ENCODE results near the gene CD6.

CD6 gene, protein sequence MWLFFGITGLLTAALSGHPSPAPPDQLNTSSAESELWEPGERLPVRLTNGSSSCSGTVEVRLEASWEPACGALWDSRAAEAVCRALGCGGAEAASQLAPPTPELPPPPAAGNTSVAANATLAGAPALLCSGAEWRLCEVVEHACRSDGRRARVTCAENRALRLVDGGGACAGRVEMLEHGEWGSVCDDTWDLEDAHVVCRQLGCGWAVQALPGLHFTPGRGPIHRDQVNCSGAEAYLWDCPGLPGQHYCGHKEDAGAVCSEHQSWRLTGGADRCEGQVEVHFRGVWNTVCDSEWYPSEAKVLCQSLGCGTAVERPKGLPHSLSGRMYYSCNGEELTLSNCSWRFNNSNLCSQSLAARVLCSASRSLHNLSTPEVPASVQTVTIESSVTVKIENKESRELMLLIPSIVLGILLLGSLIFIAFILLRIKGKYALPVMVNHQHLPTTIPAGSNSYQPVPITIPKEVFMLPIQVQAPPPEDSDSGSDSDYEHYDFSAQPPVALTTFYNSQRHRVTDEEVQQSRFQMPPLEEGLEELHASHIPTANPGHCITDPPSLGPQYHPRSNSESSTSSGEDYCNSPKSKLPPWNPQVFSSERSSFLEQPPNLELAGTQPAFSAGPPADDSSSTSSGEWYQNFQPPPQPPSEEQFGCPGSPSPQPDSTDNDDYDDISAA

DNA sequence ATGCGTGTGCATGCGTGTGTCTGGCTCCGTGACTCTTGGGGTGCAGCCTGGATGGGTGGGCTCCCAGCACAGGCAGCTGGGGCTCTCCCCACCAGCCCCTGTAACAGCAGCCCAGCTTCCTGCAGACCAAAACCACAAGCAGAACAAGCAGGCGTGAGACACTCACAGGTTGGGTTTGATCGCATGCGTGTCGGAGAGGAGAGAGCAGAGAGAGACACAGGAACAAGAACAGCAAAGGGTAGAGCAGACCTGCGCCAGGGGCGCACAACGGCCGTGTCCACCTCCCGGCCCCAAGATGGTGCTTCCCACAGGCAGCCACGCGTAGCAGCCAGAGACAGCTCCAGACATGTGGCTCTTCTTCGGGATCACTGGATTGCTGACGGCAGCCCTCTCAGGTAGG, at the start of gene CD6:
Gene CD6 (plus strand): TSS at position 161 of the 400 bp plus-strand sequence. CDS start 186 bp downstream, at position 347.
- DNase-seq (ENCODE audit: low read depth) = no peak

DNA sequence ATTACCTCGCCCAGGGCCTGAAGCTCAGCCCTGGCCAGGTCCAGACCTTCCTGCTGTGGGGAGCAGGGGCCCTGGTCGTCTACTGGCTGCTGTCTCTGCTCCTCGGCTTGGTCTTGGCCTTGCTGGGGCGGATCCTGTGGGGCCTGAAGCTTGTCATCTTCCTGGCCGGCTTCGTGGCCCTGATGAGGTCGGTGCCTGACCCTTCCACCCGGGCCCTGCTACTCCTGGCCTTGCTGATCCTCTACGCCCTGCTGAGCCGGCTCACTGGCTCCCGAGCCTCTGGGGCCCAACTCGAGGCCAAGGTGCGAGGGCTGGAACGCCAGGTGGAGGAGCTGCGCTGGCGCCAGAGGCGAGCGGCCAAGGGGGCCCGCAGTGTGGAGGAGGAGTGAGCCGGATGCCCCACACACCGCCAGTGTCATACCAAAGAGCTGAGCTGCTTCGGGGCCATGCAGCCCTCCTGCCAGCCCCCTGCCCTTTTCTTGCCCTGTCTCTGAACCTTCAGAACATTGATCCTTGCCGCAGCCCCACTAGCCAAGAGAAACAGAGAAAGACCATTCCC, 49.6 kb upstream of the CD6 start:
- DNase-seq (ENCODE audit: low read depth) = no peak

DNA sequence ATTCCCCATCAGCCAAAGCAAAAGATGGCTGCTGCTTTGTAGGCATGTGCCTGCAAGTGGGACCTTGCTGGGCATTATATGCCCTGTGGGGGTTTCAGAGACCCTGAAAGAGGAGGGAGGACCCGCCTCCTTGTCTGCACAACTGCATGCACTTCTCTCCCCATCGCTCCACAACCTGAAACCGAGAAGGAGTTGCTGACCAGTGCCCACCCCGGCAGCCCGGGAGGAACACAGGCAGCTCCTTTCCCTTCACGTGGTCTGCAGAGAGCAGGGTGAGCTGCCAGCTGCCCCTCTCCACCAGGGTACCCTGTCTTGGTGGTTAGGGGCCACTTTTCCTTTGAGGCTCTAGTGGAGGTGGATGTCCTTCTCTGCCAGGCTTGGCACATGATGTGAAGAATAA, 48.6 kb upstream of the CD6 start:
- no peak for DNase-seq (ENCODE audit: low read depth)

DNA sequence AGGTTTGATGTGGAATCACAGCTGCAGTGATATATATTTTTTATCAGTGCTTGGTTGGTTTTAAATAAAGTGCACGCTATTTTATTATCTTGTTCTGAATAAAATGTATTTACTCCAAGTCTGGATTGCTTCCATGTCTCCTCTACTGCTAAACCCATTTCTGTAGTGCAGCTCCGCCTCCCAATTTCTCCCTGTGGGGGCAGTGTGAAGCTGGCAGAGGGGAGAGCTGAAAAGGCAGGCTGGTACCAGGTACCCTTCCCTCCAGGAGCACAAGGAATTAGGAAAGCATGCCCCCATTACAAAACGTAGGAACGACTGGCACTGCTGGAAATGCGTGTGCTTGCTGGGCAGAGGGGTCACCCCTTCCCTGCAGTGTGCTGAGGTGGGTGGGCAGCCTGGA, 48.2 kb upstream of the CD6 start:
- DNase-seq (ENCODE audit: low read depth) = no peak

DNA sequence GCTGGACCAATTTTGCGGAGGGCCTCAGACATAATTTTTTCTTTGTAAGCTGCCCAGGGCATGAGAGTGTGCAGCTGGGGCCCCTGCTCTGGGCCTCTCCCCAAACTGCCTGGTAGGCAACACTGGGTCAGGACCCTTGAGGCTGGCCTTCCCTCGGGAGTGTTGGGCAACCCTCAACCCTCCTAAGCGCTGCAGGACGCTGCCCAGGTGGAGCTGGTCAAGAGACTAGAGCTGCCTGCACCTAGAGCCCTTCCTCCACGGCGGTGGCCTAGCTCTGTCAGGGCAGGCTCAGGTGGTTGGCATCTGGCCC, 47.7 kb upstream of the CD6 start:
- no peak for DNase-seq (ENCODE audit: low read depth)

DNA sequence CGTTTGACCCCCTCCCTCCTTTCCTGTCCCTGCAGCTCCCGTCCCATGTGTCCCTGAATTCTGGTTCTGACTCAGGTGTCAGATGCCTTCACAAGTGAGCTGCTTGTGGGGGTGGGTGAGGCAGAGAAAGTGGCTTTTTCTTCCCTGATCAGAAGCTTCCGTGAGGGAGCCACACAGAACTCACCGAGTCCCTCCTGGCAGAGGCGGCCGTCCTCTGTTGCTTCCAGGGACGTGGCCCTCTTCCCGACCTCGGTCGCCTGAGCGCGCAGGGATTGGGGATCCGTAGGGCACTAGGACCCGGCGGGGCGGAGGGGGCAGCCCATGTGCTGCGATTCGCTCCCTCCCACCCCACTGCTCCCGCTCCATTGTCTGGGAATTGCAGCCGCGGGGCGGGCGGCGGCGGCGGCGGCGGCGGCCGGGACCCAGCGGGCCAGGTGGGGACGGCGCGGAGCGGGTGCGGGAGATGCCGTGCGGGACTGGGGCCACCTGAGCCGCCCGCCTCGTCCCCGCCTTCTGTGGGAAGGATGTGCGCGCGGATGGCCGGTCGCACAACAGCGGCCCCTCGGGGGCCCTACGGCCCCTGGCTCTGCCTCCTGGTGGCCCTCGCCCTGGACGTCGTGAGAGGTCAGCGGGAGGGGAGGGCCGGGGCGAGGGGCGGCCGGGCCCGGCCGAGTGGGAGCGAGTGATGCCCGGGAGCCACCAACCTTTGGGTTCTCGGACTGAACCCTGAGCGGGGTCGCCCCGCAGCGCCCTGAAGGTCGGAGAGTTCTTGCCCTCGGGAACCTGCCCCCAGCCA, 47.2 kb upstream of the CD6 start, which contains the start of gene TMEM132A:
Gene TMEM132A (plus strand): TSS at position 351 of the 796 bp plus-strand sequence. CDS start 174 bp downstream, at position 525.
- no peak for DNase-seq (ENCODE audit: low read depth)

DNA sequence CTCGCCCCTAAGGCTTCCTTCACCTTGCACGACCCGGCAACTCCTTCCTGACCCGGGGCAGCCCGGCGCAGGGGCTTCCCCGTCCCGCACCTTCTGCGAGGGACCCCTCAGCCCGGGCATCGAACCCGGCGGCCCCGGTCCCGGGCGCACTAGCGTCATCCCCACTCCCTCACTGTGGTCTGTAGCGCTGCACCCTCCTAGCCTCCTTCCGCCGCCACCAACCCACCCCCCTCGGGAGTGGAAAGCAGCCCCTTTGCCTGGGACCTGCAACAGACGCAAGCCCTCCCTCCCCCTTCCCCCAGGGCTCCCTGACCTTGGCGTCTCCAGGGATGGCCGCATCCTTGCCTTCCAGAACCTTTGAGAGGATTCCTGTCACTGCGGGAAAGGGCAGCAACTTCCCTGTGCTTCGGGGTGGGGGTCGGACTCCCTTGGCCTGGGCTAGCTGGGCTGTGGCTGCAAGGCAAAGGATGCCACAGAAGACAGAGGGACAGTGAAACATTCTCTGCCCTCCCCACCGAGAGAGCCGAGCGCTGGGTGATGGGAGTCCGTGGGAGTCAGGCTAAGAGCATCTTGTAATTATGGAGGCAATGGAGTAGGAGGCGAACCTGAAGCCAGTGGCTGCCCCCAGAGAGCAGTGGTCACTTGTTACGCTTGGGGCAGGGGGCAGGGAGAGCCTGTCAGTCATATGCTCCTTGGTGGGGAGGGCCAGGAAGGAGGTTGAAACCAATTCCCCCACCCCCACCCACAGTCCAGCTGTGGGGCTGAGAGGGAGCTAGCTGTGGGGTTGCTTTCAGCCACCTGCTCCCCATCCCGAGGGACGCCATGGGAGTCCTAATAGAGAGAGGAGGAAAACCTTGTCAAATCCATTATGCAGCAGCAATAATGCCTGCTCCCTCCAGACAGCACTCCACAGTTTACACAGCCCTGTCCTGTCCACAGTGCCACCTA, 46.3 kb upstream of the CD6 start:
- DNase-seq (ENCODE audit: low read depth) = no peak

DNA sequence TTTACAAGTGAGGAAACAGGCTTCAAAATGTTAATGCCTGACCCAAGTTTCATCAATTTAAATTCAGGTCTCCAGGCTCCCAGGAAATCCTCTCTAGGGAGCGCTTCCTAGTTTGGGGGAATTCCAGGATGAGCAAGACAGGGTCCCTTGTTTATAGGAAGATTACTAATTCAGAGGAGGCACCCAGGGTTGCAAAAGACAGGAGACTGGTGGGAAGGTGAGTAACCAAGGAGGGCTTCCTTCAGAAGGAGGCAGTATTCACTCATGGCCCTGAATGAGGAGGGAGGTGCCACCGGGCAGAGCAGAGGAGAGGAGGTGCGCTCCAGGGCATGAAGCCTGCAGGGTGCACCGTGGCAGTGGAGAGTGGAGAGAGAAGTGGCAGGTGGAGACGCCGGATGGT, 45.6 kb upstream of the CD6 start:
- DNase-seq (ENCODE audit: low read depth) = no peak

DNA sequence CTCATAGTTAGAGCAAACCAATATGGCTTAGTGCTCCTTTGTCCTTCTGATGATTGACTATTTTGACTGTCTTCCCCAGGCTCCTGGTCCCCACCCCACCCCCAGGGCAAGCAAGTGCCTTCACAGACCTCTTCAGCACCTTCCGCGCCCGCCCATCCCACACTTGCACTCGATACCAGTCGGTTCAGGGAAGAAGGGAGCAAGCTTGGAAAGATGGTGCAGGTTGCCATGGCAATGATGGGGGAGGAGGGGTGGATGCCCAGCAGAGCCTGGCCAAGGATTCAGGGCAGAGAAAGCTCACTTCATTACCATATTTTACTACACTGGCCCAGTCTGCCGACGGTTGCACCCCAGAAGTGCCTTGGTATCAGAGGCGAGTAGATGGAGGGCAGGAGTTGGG, 45.0 kb upstream of the CD6 start:
- no peak for DNase-seq (ENCODE audit: low read depth)

DNA sequence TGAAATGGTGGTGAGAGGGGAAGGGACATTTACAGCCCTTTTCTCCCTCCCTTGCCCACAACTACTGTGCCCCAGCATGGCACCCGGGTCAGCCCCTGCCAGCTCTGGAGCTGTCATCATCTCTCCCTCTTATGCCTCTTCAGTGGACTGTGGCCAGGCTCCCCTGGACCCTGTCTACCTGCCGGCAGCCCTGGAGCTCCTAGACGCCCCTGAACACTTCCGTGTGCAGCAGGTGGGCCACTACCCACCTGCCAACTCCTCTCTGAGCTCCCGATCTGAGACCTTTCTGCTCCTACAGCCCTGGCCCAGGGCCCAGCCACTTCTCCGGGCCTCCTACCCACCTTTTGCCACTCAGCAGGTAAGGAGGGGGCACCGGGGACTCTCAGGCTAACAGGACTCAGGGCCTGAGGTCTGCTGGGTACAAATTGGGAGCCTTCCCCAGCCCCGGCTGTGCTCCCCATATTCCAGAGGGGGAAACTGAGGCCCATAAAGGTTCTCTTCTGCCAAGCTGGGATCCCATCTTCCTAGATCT, 44.4 kb upstream of the CD6 start:
- no peak for DNase-seq (ENCODE audit: low read depth)

DNA sequence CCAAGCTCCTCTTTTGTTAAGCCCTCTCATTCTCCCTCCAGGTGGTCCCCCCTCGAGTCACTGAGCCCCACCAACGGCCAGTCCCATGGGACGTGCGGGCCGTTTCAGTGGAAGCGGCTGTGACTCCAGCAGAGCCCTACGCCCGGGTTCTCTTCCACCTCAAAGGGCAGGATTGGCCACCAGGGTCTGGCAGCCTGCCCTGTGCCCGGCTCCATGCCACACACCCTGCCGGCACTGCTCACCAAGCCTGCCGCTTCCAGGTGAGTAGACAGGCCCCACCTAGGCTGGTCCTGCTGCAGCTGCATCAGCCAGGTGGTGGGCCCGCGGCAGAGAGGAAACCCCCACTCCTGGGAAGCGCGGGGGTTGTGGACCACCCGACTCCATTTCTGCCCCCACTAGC, 43.9 kb upstream of the CD6 start:
- no peak for DNase-seq (ENCODE audit: low read depth)

DNA sequence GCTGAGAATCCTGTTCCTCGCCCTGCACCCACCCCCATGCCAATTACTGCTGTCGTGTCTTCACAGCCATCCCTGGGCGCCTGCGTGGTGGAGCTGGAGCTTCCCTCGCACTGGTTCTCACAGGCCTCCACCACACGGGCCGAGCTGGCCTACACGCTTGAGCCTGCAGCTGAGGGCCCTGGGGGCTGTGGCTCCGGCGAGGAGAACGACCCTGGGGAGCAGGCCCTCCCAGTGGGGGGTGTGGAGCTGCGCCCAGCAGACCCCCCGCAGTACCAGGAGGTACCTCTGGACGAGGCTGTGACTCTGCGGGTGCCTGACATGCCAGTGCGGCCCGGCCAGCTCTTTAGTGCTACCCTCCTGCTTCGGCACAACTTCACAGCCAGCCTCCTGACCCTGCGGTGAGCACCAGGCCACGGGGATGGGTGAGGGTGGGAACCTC, 42.9 kb upstream of the CD6 start:
- DNase-seq (ENCODE audit: low read depth) = no peak

DNA sequence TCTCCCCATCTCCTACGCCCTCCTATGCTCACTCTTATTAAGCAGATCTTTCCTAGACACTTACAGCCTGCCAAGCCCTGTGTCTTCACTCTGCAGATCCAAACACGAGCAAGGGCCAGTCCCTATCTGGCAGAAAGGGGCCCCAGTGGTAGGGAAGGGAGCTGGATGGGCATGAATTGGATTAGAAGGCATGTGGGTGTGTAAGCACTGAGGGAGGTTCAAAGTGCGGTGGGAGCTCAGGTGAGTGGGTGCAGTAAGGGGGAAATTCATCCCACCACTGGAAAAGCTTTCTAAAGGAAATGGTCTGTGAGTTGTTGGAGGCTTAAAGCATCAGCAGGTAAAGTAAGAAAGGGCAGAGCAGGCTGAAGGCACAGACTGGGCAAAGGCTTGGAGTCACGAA, 41.7 kb upstream of the CD6 start:
- no peak for DNase-seq (ENCODE audit: low read depth)

DNA sequence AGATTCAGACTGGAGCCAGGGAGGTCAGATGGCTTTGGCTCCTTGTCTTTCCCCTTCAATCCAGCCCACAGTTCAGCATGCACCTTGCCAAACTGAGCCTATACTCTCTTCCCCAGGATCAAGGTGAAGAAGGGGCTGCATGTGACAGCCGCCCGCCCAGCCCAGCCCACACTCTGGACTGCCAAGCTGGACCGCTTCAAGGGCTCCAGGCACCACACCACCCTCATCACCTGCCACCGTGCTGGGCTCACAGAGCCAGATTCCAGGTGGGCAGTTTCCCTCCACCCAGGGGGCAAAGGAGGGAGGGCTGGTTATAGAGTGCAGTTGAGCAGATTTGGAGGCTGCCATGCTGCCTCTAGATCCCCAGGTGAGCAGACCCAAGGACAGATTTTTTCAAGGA, 41.1 kb upstream of the CD6 start:
- no peak for DNase-seq (ENCODE audit: low read depth)

DNA sequence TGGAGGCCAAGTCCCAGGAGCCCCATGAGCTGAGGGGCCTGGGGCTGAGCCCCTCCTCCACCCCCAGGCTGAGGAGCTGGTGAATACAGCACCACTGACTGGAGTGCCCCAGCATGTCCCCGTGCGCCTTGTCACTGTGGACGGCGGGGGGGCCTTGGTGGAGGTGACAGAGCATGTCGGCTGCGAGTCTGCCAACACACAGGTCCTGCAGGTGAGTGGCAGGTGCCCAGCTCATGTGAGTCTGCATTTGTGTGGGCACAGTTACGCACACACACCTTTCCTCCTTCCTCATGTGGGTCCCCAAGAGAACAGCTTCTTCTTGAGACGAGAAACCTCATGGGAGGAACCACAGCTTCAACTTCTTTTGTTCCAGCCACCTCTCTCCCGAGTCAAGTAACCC, 39.6 kb upstream of the CD6 start:
- DNase-seq (ENCODE audit: low read depth) = no peak

DNA sequence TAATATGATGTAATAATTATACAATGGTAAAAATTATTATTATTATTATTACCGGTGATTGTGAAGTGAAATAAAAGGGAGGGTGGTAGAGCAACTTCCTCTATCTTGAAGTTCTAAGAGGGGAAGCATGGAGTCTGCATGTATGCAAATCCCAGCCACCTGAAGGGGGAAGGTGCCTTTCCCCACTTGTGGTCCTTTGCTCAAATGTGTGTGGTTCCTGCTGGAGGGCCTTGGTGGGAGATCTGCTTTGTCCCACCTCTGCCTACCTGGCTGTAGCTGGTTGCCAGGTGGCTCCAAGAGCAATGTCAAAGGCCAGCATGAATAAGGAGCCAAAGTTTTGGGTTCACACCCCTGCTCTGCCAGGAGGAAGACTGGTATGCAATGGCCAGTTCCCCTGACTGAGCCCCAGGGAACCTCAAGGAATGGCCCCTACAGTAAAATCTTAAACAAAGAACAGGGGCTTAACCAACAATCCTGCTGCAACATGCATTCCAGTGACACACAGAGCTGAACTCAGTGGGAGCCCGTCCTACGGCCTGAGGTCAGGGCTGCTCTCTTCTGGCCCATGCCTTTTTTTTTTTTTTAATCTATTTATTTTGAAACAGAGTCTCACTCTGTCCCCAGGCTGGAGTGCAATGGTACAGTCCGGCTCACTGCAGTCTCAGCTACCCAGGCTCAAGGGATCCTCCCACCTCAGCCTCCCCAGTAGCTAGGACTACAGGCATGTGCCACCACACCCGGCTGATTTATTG, 38.7 kb upstream of the CD6 start:
- DNase-seq (ENCODE audit: low read depth) = no peak

DNA sequence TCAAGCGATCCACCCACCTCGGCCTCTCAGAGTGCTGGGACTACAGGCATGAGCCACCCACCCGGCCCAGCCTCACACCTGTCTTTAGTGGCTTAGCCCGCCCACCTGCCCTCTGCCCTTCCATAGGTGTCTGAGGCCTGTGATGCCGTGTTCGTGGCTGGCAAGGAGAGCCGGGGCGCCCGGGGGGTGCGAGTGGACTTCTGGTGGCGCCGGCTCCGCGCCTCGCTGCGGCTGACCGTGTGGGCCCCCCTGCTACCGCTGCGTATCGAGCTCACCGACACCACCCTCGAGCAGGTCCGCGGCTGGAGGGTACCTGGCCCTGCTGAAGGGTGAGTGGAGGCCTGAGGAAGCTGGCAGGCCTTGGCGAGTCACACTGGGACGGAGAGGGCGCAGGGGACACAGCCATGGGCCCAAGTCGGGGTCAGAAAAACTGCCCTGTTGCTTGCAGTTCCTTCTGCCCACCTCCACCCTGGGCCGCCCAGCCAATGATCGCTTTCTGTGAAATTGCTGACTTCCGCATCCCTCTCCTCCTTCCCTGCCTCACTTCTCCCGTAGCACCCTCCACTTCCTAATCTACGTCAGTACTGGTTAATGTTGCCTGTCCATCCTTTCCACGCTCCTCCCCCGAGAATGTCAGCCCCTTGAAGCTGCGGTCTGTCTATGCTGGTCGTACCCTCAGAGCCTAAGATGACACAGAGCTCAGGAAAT, 37.9 kb upstream of the CD6 start:
- DNase-seq (ENCODE audit: low read depth) = no peak

DNA sequence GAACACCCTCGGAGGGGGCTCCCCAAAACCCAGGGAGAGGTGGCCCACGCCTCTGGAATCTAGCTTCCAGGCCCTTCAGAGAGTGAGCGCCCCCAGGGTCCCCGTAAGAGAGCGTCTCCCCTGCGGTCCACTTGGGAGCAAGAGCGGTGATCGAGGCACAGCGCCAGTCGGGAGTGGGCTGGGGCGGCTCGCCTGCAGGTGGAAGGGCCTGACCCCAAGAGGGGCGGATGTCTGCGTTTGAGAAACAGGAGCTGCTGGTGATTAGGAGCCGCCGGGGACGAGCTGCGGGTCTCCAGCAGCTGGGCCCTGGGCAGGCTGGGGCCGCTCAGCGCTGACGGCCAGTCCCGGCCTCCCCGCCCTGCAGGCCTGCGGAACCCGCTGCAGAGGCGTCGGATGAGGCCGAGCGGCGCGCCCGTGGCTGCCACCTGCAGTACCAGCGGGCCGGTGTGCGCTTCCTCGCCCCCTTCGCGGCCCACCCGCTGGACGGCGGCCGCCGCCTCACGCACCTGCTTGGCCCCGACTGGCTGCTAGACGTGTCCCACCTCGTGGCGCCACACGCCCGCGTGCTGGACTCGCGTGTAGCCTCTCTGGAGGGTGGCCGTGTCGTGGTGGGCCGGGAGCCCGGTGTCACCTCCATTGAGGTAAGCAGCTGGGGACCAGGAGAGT, 37.2 kb upstream of the CD6 start:
- no peak for DNase-seq (ENCODE audit: low read depth)
